GM23338 (cell line): ENCODE results near the gene GRHPR. TPM values are rescaled to one million over a fixed set of nuclear protein-coding genes. Genes with fewer than 3 reads are reported as not detected.

Experiments used
- ATAC-seq: fragments of 200-7000 bp; cut with Tn5 transposase; 3 replicates; pipeline ENCODE4 v1.9.1; 2020
- DNase-seq: peaks from one replicate; pipeline ENCODE4 v3.0.0-alpha.2; 2015; ENCODE audit warnings: low spot score
- H2AFZ ChIP-seq: fragments of 200-600 bp; sonication (generic); 2 replicates; pipeline ENCODE4 v1.8.0; 2016; ENCODE audit warnings: antibody characterized with exemption, mild to moderate bottlenecking, moderate library complexity
- H3F3A ChIP-seq: fragments of 200-600 bp; sonication (generic); replicated peaks from 2 replicates; pipeline ENCODE4 v1.8.0; 2017; ENCODE audit warnings: antibody characterized with exemption, mixed run types, low read depth
- H3K27ac ChIP-seq: fragments of 200-600 bp; sonication (generic); 2 replicates; pipeline ENCODE4 v1.6.1; 2016; ENCODE audit warnings: low read depth
- H3K27me3 ChIP-seq: fragments of 200-600 bp; sonication (generic); 2 replicates; pipeline ENCODE4 v1.8.0; 2016; ENCODE audit warnings: mild to moderate bottlenecking, mixed run types, moderate library complexity; ENCODE audit not compliant: insufficient read depth
- H3K36me3 ChIP-seq: fragments of 200-600 bp; sonication (generic); 2 replicates; pipeline ENCODE4 v1.8.0; 2016; ENCODE audit warnings: mild to moderate bottlenecking; ENCODE audit not compliant: insufficient read depth
- H3K4me1 ChIP-seq: fragments of 200-600 bp; sonication (generic); 2 replicates; pipeline ENCODE4 v1.8.0; 2016; ENCODE audit warnings: mild to moderate bottlenecking, moderate library complexity; ENCODE audit not compliant: insufficient read depth
- H3K4me2 ChIP-seq: fragments of 200-600 bp; sonication (generic); 2 replicates; pipeline ENCODE4 v1.7.1; 2017; ENCODE audit warnings: mixed run types
- H3K4me3 ChIP-seq: fragments of 200-600 bp; sonication (generic); 2 replicates; pipeline ENCODE4 v1.6.1; 2016; ENCODE audit warnings: mixed run types
- H3K79me2 ChIP-seq: fragments of 200-600 bp; sonication (generic); replicated peaks from 2 replicates; pipeline ENCODE4 v1.8.0; 2017; ENCODE audit warnings: mild to moderate bottlenecking; ENCODE audit not compliant: insufficient read depth
- H3K9me2 ChIP-seq: fragments of 200-600 bp; sonication (generic); 2 replicates; pipeline ENCODE4 v1.8.0; 2017; ENCODE audit not compliant: insufficient read depth
- H4K20me1 ChIP-seq: fragments of 200-600 bp; sonication (generic); replicated peaks from 2 replicates; pipeline ENCODE4 v1.8.0; 2017; ENCODE audit warnings: mild to moderate bottlenecking; ENCODE audit not compliant: insufficient read depth
- H3K27ac Mint-ChIP-seq: 2 replicates; pipeline ENCODE4 v1.8.0; 2020; ENCODE audit warnings: inconsistent platforms, mild to moderate bottlenecking, moderate library complexity, mixed read lengths
- H3K27me3 Mint-ChIP-seq: 3 replicates; pipeline ENCODE4 v1.8.0; 2022; ENCODE audit warnings: low read depth, mild to moderate bottlenecking, moderate library complexity, mixed read lengths, inconsistent platforms; ENCODE audit not compliant: insufficient read depth, poor library complexity
- H3K36me3 Mint-ChIP-seq: 3 replicates; pipeline ENCODE4 v1.8.0; 2021; ENCODE audit warnings: low read depth, mild to moderate bottlenecking, inconsistent platforms, moderate library complexity, mixed read lengths
- H3K4me1 Mint-ChIP-seq: 3 replicates; pipeline ENCODE4 v1.8.0; 2020; ENCODE audit warnings: mild to moderate bottlenecking, inconsistent platforms, mixed read lengths
- H3K4me3 Mint-ChIP-seq: 3 replicates; pipeline ENCODE4 v1.8.0; 2021; ENCODE audit warnings: moderate library complexity, mild to moderate bottlenecking, inconsistent platforms, mixed read lengths
- H3K9me3 Mint-ChIP-seq: 3 replicates; pipeline ENCODE4 v1.8.0; 2020; ENCODE audit warnings: moderate library complexity, mild to moderate bottlenecking, inconsistent platforms, mixed read lengths
- CREB1 ChIP-seq: fragments of 250-450 bp; sonication (Bioruptor Pico); IDR thresholded peaks from 2 replicates; pipeline ENCODE4 v1.5.0; 2020; ENCODE audit warnings: low read depth, mild to moderate bottlenecking, moderate library complexity
- CTCF ChIP-seq, 2 experiments: fragments of 200-600 bp in 1 of 2; sonication (generic) in 1 of 2; conservative IDR thresholded peaks; 2 replicates each; pipeline versions ENCODE4 v1.5.1 to v1.6.1; 2016 to 2017; ENCODE audit warnings: antibody characterized with exemption in 2 of 2, low read depth in 2 of 2, mild to moderate bottlenecking in 2 of 2, moderate library complexity in 1 of 2
- ETS1 ChIP-seq: IDR thresholded peaks from 2 replicates; pipeline ENCODE4 v1.6.1; 2016; ENCODE audit warnings: antibody characterized with exemption
- EZH2 ChIP-seq: fragments of 200-600 bp; sonication (generic); IDR thresholded peaks from one replicate; pipeline ENCODE4 v1.8.0; 2017; ENCODE audit warnings: antibody characterized with exemption, mild to moderate bottlenecking, low read depth; ENCODE audit not compliant: unreplicated experiment
- EZH2phosphoT487 ChIP-seq: fragments of 200-600 bp; sonication (generic); IDR thresholded peaks from one replicate; pipeline ENCODE4 v1.8.1; 2018; ENCODE audit warnings: antibody characterized with exemption; ENCODE audit not compliant: unreplicated experiment
- JUNB ChIP-seq: IDR thresholded peaks from one replicate; pipeline ENCODE4 v1.6.1; 2016; ENCODE audit warnings: antibody characterized with exemption; ENCODE audit not compliant: unreplicated experiment
- NANOG ChIP-seq: IDR thresholded peaks from 2 replicates; pipeline ENCODE4 v1.6.1; 2016; ENCODE audit warnings: antibody characterized with exemption, borderline replicate concordance
- POLR2AphosphoS5 ChIP-seq: IDR thresholded peaks from 2 replicates; pipeline ENCODE4 v1.6.1; 2016; ENCODE audit warnings: antibody characterized with exemption, low read depth
- REST ChIP-seq: IDR thresholded peaks from one replicate; pipeline ENCODE4 v1.6.1; 2018; ENCODE audit warnings: antibody characterized with exemption; ENCODE audit not compliant: unreplicated experiment
- STAT1 ChIP-seq: IDR thresholded peaks from one replicate; pipeline ENCODE4 v1.6.1; 2016; ENCODE audit warnings: antibody characterized with exemption; ENCODE audit not compliant: unreplicated experiment
- ZNF114 ChIP-seq: fragments of 250-450 bp; sonication (Bioruptor Pico); IDR thresholded peaks from 2 replicates; pipeline ENCODE4 v1.5.0; 2020; ENCODE audit warnings: mild to moderate bottlenecking, moderate library complexity
- ZNF331 ChIP-seq: fragments of 250-450 bp; sonication (Bioruptor Pico); IDR thresholded peaks from 2 replicates; pipeline ENCODE4 v1.5.0; 2020; ENCODE audit warnings: low read depth, mild to moderate bottlenecking, moderate library complexity
- ZNF462 ChIP-seq: fragments of 250-450 bp; sonication (Bioruptor Pico); IDR thresholded peaks from 2 replicates; pipeline ENCODE4 v1.5.0; 2020; ENCODE audit warnings: mild to moderate bottlenecking, moderate library complexity
- polyA plus RNA-seq: library from polyadenylated mRNA; unstranded; fragments of >200 nt; fragmentation: Nextera tagmentation; extraction: Ambion mirVana; gene quantifications from 2 replicates; pipeline ENCODE4 v1.2.1, GENCODE V29; 2016
- total RNA-seq: library from RNA; depleted of rRNA; stranded (reverse); fragments of >200 nt; shearing (Covaris generic); gene quantifications from 2 replicates; pipeline ENCODE4 v1.2.3, GENCODE V29; 2014

The GRHPR gene
- total and polyA plus RNA-seq, 2 experiments from 2014 or later, result 69.0 to 128 TPM

GRCh38 chr9:37386988-37387387 lies 35.5 kb upstream of the GRHPR start:
- Histone ChIP-seq H2AFZ (no peak overlapping the region), H3K4me2 (no peak overlapping the region), H3F3A (no peaks in the 10 kb centered on the region), H3K27me3 (no peaks in the 10 kb centered on the region), H3K4me3 (no peak overlapping the region), H3K27ac (no peak overlapping the region), H3K9me2 (no peaks in the 10 kb centered on the region), H3K4me1 (no peaks in the 10 kb centered on the region), H3K79me2 (no peaks in the 10 kb centered on the region), H3K36me3 (no peaks in the 10 kb centered on the region), H4K20me1 (no peaks in the 10 kb centered on the region)
- Mint-ChIP-seq H3K4me3 (no peak overlapping the region), H3K4me1 (peaks cover 6% of the 10 kb centered on the region; the same call in 1 of the 3 replicates), H3K9me3 (no peaks in the 10 kb centered on the region), H3K27me3 (peaks cover 3% of the 10 kb centered on the region), H3K27ac (no peak overlapping the region), H3K36me3 (no peaks in the 10 kb centered on the region)
- no peak for DNase-seq
- no peak for ATAC-seq
- TF ChIP-seq JUNB (no peak), EZH2 (no peak), ZNF462 (no peak), NANOG (no peak), EZH2phosphoT487 (no peak), ZNF114 (CRISPR knock-in tag) (no peak), ZNF331 (CRISPR knock-in tag) (no peak), ETS1 (no peak), POLR2AphosphoS5 (no peak), CREB1 (CRISPR knock-in tag) (no peak), CTCF (conservative IDR thresholded peaks at IDR 0.05; ENCODE audit: low read depth in 2 of 2) (no peak), REST (no peak), STAT1 (no peak)
